Measurements from ENCODE around the gene CAPG.
"Not testable (repeated sequence)": the region's sequence is repeated elsewhere in the genome, so short reads cannot be mapped to it uniquely, and the experiment has no call there.

Gene CAPG

GRCh38 chr2:85396531-85397470 lies 13.4 kb downstream of the CAPG start:
- DNase-seq (ENCODE audit: low read depth in 2 of 2) = no peak

- DNase-seq (ENCODE audit: low read depth in 2 of 2) = no peak
These were observed 14.2 kb downstream of the CAPG start for GRCh38 chr2:85395912-85396475.

- no peak for DNase-seq (ENCODE audit: low read depth in 2 of 2)
These were observed 15.2 kb downstream of the CAPG start for GRCh38 chr2:85394976-85395375.

GRCh38 chr2:85394261-85394681 lies 15.9 kb downstream of the CAPG start:
- DNase-seq (ENCODE audit: low read depth in 2 of 2) = no peak

- DNase-seq (ENCODE audit: low read depth in 2 of 2) = no peak
These were observed 16.3 kb downstream of the CAPG start for GRCh38 chr2:85393836-85394235.

GRCh38 chr2:85390941-85391669 lies 19.1 kb downstream of the CAPG start:
- DNase-seq (ENCODE audit: low read depth in 2 of 2) = no peak

GRCh38 chr2:85388878-85389538 lies 21.2 kb downstream of the CAPG start:
- DNase-seq (ENCODE audit: low read depth in 2 of 2) = no peak

GRCh38 chr2:85387754-85388153 lies 22.4 kb downstream of the CAPG start:
- no peak for DNase-seq (ENCODE audit: low read depth in 2 of 2)

GRCh38 chr2:85385746-85386145 lies 24.4 kb downstream of the CAPG start:
- DNase-seq (ENCODE audit: low read depth in 2 of 2) = no peak

- DNase-seq (ENCODE audit: low read depth in 2 of 2) = no peak
These were observed 26.3 kb downstream of the CAPG start for GRCh38 chr2:85383850-85384249.

- not testable (repeated sequence) for DNase-seq (ENCODE audit: low read depth in 2 of 2)
These were observed 27.0 kb downstream of the CAPG start for GRCh38 chr2:85383151-85383550.

- no peak for DNase-seq (ENCODE audit: low read depth in 2 of 2)
These were observed 30.1 kb downstream of the CAPG start for GRCh38 chr2:85380048-85380447.

- DNase-seq (ENCODE audit: low read depth in 2 of 2) = no peak
These were observed 31.9 kb downstream of the CAPG start for GRCh38 chr2:85378257-85378656.

GRCh38 chr2:85377083-85377482 lies 33.1 kb downstream of the CAPG start:
- no peak for DNase-seq (ENCODE audit: low read depth in 2 of 2)

- DNase-seq (ENCODE audit: low read depth in 2 of 2) = peak; percentile 25 to 28
These were observed 33.7 kb downstream of the CAPG start for GRCh38 chr2:85376291-85377065.

- no peak for DNase-seq (ENCODE audit: low read depth in 2 of 2)
These were observed 39.1 kb downstream of the CAPG start for GRCh38 chr2:85371045-85371444.

GRCh38 chr2:85369500-85369899 lies 40.7 kb downstream of the CAPG start:
- DNase-seq (ENCODE audit: low read depth in 2 of 2) = no peak

- DNase-seq (ENCODE audit: low read depth in 2 of 2) = no peak
These were observed 41.2 kb downstream of the CAPG start for GRCh38 chr2:85368921-85369320.

GRCh38 chr2:85367180-85367579 lies 43.0 kb downstream of the CAPG start:
- DNase-seq (ENCODE audit: low read depth in 2 of 2) = no peak

- not testable (repeated sequence) for DNase-seq (ENCODE audit: low read depth in 2 of 2)
These were observed 47.3 kb downstream of the CAPG start for GRCh38 chr2:85362653-85363387.
